NB4 (cell line): ENCODE results near the gene CCL2.

Experiments used
- DNase-seq: peaks from one replicate; pipeline ENCODE4 v3.0.0; 2010; ENCODE audit warnings: low read depth
- H3K4me3 ChIP-seq: one replicate; pipeline ENCODE4 v1.5.1; 2011; ENCODE audit warnings: mild to moderate bottlenecking, low read depth, low read length, moderate library complexity
- MYC ChIP-seq: IDR thresholded peaks from 2 replicates; pipeline ENCODE4 v1.6.1; 2011; ENCODE audit warnings: low read depth, low read length
- POLR2A ChIP-seq: IDR thresholded peaks from 2 replicates; pipeline ENCODE4 v1.6.1; 2011; ENCODE audit warnings: mild to moderate bottlenecking; ENCODE audit not compliant: insufficient read length; ENCODE audit errors: extremely low read depth
- TF ChIP-seq, protein P1 (sequence below): IDR thresholded peaks from 2 replicates; pipeline ENCODE4 v1.6.1; 2011; ENCODE audit warnings: low read depth, low read length
- TF ChIP-seq, protein P2 (sequence below): IDR thresholded peaks from one replicate; pipeline ENCODE4 v1.5.1; 2012; ENCODE audit warnings: low read depth, low read length

The CCL2 gene

DNA sequence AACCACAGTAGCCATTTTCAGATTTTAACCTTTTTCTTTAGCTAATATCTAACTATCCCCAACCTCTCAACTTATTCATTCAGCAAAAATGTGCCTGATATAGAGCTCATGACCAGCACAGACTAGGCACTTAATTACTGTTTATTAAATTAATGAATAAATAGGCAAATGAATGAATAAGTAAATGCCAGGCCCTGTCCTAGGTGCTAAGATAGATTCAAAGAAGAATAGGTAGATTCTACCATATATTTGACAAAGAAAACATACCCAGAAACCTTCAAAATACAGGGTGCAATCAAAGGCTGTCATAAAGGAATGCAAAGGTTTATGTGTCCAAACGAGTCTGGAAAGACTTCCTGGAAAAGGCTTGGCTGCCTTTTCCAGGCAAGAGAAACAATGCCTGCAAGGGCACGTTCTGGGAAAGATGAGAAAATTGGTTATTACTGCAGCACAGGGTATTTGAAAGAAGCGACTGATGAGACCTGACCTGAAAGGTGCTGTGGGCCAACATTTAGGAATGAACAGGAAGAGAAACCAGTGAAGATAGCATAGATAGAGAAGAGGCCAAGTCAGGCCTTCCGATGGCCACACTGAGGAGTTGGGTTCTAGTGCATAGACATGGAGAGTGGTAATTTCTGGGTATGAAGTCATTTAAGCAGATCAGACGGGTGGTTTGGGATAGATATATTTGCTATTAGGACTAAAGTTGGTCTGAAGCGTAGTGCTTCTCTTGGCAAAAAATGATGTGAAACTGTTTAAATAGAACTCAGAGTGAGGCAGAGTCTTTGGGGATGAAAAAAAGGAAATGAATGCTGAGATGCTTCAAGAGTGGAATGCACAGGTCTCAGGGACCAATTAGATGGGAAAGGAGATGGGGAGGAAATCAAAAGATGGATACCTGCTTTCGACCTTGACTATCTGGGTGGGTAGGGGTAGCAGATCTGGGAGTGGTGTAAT, 11.4 kb upstream of the CCL2 start:
- no peak for DNase-seq
- TF ChIP-seq, protein P1, sequence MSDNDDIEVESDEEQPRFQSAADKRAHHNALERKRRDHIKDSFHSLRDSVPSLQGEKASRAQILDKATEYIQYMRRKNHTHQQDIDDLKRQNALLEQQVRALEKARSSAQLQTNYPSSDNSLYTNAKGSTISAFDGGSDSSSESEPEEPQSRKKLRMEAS, result no peak
- TF ChIP-seq POLR2A, result no peak
- TF ChIP-seq MYC, result no peak
- TF ChIP-seq, protein P2, sequence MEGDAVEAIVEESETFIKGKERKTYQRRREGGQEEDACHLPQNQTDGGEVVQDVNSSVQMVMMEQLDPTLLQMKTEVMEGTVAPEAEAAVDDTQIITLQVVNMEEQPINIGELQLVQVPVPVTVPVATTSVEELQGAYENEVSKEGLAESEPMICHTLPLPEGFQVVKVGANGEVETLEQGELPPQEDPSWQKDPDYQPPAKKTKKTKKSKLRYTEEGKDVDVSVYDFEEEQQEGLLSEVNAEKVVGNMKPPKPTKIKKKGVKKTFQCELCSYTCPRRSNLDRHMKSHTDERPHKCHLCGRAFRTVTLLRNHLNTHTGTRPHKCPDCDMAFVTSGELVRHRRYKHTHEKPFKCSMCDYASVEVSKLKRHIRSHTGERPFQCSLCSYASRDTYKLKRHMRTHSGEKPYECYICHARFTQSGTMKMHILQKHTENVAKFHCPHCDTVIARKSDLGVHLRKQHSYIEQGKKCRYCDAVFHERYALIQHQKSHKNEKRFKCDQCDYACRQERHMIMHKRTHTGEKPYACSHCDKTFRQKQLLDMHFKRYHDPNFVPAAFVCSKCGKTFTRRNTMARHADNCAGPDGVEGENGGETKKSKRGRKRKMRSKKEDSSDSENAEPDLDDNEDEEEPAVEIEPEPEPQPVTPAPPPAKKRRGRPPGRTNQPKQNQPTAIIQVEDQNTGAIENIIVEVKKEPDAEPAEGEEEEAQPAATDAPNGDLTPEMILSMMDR, result no peak
- no peak overlapping the region for H3K4me3 ChIP-seq

DNA sequence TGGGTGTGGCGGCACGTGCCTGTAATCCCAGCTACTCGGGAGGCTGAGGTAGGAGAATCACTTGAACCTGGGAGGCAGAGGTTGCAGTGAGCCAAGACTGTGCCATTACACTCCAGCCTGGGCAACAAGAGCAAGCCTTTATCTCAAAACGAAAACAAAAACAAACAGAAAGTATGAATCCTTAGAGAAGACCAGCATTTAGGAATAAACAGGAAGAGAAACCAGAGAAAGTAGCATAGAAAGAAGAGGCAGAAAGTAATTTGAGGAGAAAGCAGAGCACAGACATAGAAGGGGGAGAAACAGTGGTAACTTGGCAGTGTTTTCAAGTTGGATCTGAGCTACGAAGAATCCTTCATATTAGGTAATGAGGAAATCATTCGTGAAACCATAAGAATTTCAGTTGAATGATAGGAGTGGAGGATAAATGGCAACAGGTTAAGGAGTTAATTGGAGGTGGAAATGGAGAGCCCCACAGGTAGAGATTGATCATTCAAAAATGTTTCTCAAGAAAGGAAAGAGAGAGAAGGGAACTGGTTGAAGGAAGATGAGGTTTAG, 9.7 kb upstream of the CCL2 start:
- no peak overlapping the region for H3K4me3 ChIP-seq
- TF ChIP-seq MYC (no peak), POLR2A (no peak)
- TF ChIP-seq, protein P1, result no peak
- TF ChIP-seq, protein P2, result no peak
- no peak for DNase-seq

DNA sequence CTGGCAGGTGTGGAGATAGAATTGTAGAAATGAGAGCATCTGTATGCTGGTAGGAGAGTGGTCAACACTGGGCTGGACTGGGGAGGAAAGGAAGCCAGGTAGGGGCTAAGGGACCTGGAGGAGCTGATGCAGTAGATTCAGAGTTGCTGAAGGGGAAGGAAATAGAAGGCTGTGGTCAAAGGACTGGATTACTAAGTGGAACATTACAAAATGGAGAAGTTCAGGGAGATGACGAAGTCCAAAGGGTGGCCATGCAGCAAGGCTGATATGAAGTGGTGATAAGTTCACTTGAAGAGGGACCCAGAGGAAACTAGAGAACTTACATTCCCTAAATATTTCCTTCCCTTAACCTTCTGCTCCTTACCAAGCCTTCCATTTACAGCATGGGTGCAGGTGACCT, 8.6 kb upstream of the CCL2 start:
- peak; percentile 92 for DNase-seq
- TF ChIP-seq, protein P1, result peak; percentile 39
- no peak for TF ChIP-seq POLR2A
- TF ChIP-seq, protein P2, result no peak
- TF ChIP-seq MYC, result no peak
- no peak overlapping the region for H3K4me3 ChIP-seq

DNA sequence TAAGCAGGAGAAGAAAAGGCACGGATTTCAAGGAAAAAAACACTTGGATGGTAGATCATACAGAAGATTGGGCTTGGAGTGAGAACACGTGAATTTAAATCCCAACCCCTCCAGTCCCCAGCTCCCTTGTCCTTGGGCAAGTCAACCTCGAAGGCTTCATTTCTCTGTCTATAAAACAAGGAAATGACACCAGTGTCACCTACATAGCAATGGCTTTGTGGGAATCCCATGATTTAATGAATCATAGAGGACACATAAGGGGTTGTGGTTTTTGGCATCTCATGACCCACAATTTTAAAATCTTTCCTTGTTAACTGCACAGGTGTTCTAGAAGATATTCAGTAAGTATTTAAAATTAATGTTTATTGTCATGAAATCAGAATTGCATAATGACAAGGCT, 8.2 kb upstream of the CCL2 start:
- no peak overlapping the region for H3K4me3 ChIP-seq
- TF ChIP-seq POLR2A (no peak), MYC (no peak)
- TF ChIP-seq, protein P2, result no peak
- TF ChIP-seq, protein P1, result no peak
- DNase-seq, result peak; percentile 45

DNA sequence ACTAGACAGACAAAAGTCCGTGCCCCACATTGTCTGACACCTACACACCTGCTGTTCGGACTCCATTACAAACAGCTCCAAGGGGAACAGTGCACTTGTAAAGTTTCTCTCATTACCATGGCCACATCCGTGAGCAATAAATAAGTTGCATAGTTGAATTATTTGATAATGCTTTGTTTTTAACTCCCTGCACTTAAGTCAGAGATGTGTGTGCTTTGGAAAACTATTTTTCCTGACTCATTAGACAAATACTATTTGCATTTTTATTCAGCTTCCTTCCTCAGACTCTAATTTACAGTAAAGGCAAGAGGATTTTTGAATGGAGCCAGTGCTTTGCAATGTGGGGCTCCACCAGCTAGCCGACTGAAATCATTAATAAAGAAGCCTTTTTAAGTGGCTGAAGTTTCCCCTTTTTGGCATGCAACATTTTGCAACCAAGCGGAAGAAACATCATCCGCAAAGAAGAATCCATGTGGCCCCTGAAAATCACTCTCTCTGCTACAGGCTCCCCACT, 6.5 kb upstream of the CCL2 start:
- peak; percentile 88 for DNase-seq

More for the DNA sequence above, 6.5 kb upstream of the CCL2 start:
- TF ChIP-seq MYC (peak; percentile 80), POLR2A (no peak)
- TF ChIP-seq, protein P2, result no peak
- TF ChIP-seq, protein P1, result peak; percentile 76
- no peak overlapping the region for H3K4me3 ChIP-seq
